PC-3 (cell line): Measurements from ENCODE around the gene CHRM4. TPM values are rescaled to one million over a fixed set of nuclear protein-coding genes. Genes with fewer than 3 reads are reported as not detected.

Experiments used
- ATAC-seq: fragments of 200-7000 bp; cut with Tn5 transposase; 2 replicates; pipeline ENCODE4 v1.9.1; 2020; ENCODE audit warnings: mild to moderate bottlenecking, moderate library complexity
- BruUV-seq: library from RNA; stranded (reverse); fragments of 400-500 nt; replicated peaks from 2 replicates; lab custom pipeline; 2021; lab: Mats Ljungman, UMichigan
- CTCF ChIA-PET: fragments of 300-600 bp; sonication (Branson Sonifier 250); formaldehyde crosslinking; loops from one replicate; lab custom pipeline; 2022; ENCODE audit warnings: antibody characterized with exemption; lab: Charles Lee
- POLR2A ChIA-PET: fragments of 300-600 bp; sonication (Branson Sonifier 250); formaldehyde crosslinking; loops from one replicate; lab custom pipeline; 2022; ENCODE audit warnings: antibody characterized with exemption; ENCODE audit not compliant: unreplicated experiment; lab: Charles Lee
- DNase-seq: peaks from one replicate; pipeline ENCODE4 v3.0.0-alpha.2; 2015
- H2AFZ ChIP-seq: fragments of 300-600 bp; sonication (generic); 2 replicates; pipeline ENCODE4 v1.6.0; 2016; ENCODE audit warnings: antibody characterized with exemption, low read length
- H3F3A ChIP-seq: fragments of 300-600 bp; sonication (generic); one replicate; pipeline ENCODE4 v1.6.0; 2017; ENCODE audit warnings: antibody characterized with exemption, low read length, control low read depth, mild to moderate bottlenecking; ENCODE audit not compliant: unreplicated experiment
- H3K27ac ChIP-seq: fragments of 300-600 bp; sonication (generic); 2 replicates; pipeline ENCODE4 v1.5.1; 2016; ENCODE audit warnings: mild to moderate bottlenecking, low read length
- H3K27me3 ChIP-seq: fragments of 300-600 bp; sonication (generic); 2 replicates; pipeline ENCODE4 v1.6.1; 2016; ENCODE audit warnings: low read length, mixed read lengths
- H3K36me3 ChIP-seq: fragments of 300-600 bp; sonication (generic); 2 replicates; pipeline ENCODE4 v1.6.1; 2016; ENCODE audit warnings: low read depth, mixed run types, low read length, mixed read lengths
- H3K4me1 ChIP-seq: fragments of 300-600 bp; sonication (generic); 2 replicates; pipeline ENCODE4 v1.5.1; 2016; ENCODE audit warnings: low read length; ENCODE audit not compliant: insufficient read depth
- H3K4me2 ChIP-seq: fragments of 300-600 bp; sonication (generic); 2 replicates; pipeline ENCODE4 v1.6.0; 2016; ENCODE audit warnings: low read length
- H3K4me3 ChIP-seq: fragments of 300-600 bp; sonication (generic); 2 replicates; pipeline ENCODE4 v1.5.1; 2016; ENCODE audit warnings: mild to moderate bottlenecking, low read length, mixed read lengths
- H3K79me2 ChIP-seq: fragments of 300-600 bp; sonication (generic); 2 replicates; pipeline ENCODE4 v1.6.1; 2017; ENCODE audit warnings: low read length, mixed read lengths
- H3K9ac ChIP-seq: fragments of 300-600 bp; sonication (generic); 2 replicates; pipeline ENCODE4 v1.6.0; 2016; ENCODE audit warnings: mild to moderate bottlenecking, low read length
- H3K9me2 ChIP-seq: fragments of 300-600 bp; sonication (generic); replicated peaks from 2 replicates; pipeline ENCODE4 v1.6.1; 2016; ENCODE audit warnings: mixed run types, low read length, mixed read lengths
- H3K9me3 ChIP-seq: fragments of 300-600 bp; sonication (generic); 2 replicates; pipeline ENCODE4 v1.6.1; 2016; ENCODE audit warnings: low read length, mixed read lengths
- H4K20me1 ChIP-seq: fragments of 300-600 bp; sonication (generic); 2 replicates; pipeline ENCODE4 v1.6.1; 2016; ENCODE audit warnings: low read length, mixed read lengths
- EZH2 ChIP-seq: fragments of 300-600 bp; sonication (generic); IDR thresholded peaks from one replicate; pipeline ENCODE4 v1.6.1; 2017; ENCODE audit warnings: antibody characterized with exemption, mild to moderate bottlenecking, low read length; ENCODE audit not compliant: unreplicated experiment
- EZH2phosphoT487 ChIP-seq: fragments of 300-600 bp; sonication (generic); IDR thresholded peaks from 2 replicates; pipeline ENCODE4 v1.6.1; 2018; ENCODE audit warnings: mild to moderate bottlenecking, antibody characterized with exemption, low read length, borderline replicate concordance
- intact Hi-C: fragments of 100-400 bp; cut with micrococcal nuclease; formaldehyde crosslinking; loops from 2 replicates; pipeline ENCODE4 v1.9.0; 2023
- total RNA-seq: library from RNA; depleted of rRNA; stranded (reverse); fragments of >200 nt; gene quantifications from 2 replicates; pipeline ENCODE4 v1.2.3, GENCODE V29; 2014
- TF ChIP-seq, protein P1 (sequence below): fragments of 300-600 bp; sonication (generic); conservative IDR thresholded peaks from 2 replicates; pipeline ENCODE4 v1.5.1; 2017; ENCODE audit warnings: antibody characterized with exemption, low read depth, mild to moderate bottlenecking, low read length

CHRM4 gene
- total RNA-seq, 1 experiment from 2014 or later = not detected

DNA sequence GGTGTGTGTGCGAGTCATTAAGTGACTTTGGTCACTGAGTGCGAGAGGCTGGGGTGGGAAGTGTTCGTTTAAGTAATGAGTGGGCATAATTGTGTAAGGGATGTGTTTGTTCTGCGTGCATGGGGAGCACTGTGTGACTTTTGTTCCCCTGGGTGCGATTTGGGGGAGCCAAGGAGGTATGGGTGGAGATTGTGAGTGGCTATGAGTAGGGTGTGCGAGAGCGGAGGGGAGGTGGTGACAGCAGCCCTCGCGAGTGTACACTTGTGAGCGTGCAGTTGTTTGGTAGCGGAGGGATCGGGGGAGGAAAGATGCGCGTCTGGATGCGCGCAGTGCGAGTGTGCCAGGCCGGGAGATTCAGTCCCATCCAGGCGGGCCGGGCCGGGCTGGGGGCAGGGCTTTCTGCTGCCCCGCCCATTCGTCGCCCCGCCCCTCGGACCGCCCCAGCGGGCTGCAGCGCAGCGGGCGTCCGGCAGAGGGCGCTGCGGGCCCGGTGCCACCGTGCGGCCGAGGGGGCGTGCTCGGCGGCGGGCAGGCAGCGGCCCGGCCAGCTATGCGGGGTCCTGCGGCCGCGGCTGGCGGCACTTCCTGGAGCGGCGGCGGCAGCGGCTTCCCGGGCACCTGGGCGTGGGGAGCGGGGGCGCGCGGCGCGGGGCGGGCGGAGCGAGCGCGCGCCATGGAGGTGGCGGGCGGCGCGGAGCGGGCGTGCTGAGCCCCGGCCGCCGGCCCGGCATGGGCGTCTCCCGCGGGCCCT lies 44.5 kb downstream of the CHRM4 start, which contains the start of gene DGKZ:
TSS of gene DGKZ (plus strand) at position 578 of the 751 bp plus-strand sequence. CDS start 197 bp downstream, outside the sequence.
- Histone ChIP-seq H3K4me1 (peaks cover 12% of the 10 kb centered on the region), H3K4me2 (peak within 1 kb of the TSS; percentile 99), H3K27ac (no peak within 1 kb of the TSS), H3K9me3 (no peaks in the 10 kb centered on the region), H3K79me2 (peaks cover 43% of the 10 kb centered on the region), H3K9ac (peak within 1 kb of the TSS; percentile 86), H3K36me3 (no peaks in the 10 kb centered on the region; the same call in 1 of the 2 replicates), H3F3A (no peaks in the 10 kb centered on the region), H3K27me3 (no peaks in the 10 kb centered on the region), H4K20me1 (no peaks in the 10 kb centered on the region), H3K4me3 (peak within 1 kb of the TSS; percentile 81), H3K9me2 (no peaks in the 10 kb centered on the region), H2AFZ (peak within 1 kb of the TSS; percentile 82)
- intact Hi-C loops = no loop called here
- POLR2A ChIA-PET = interaction anchor here (0.5 kb wide), 1 partner anchor 104 kb away, joined by 4 read pairs; no protein-coding TSS in a partner anchor
- peak; percentile 82 for ATAC-seq
- CTCF ChIA-PET = no interaction called here
- DNase-seq = peak; percentile 87
- no TSS peak for BruUV-seq
- TF ChIP-seq EZH2 = no peak
- TF ChIP-seq, protein P1, sequence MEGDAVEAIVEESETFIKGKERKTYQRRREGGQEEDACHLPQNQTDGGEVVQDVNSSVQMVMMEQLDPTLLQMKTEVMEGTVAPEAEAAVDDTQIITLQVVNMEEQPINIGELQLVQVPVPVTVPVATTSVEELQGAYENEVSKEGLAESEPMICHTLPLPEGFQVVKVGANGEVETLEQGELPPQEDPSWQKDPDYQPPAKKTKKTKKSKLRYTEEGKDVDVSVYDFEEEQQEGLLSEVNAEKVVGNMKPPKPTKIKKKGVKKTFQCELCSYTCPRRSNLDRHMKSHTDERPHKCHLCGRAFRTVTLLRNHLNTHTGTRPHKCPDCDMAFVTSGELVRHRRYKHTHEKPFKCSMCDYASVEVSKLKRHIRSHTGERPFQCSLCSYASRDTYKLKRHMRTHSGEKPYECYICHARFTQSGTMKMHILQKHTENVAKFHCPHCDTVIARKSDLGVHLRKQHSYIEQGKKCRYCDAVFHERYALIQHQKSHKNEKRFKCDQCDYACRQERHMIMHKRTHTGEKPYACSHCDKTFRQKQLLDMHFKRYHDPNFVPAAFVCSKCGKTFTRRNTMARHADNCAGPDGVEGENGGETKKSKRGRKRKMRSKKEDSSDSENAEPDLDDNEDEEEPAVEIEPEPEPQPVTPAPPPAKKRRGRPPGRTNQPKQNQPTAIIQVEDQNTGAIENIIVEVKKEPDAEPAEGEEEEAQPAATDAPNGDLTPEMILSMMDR = peak; percentile 38

DNA sequence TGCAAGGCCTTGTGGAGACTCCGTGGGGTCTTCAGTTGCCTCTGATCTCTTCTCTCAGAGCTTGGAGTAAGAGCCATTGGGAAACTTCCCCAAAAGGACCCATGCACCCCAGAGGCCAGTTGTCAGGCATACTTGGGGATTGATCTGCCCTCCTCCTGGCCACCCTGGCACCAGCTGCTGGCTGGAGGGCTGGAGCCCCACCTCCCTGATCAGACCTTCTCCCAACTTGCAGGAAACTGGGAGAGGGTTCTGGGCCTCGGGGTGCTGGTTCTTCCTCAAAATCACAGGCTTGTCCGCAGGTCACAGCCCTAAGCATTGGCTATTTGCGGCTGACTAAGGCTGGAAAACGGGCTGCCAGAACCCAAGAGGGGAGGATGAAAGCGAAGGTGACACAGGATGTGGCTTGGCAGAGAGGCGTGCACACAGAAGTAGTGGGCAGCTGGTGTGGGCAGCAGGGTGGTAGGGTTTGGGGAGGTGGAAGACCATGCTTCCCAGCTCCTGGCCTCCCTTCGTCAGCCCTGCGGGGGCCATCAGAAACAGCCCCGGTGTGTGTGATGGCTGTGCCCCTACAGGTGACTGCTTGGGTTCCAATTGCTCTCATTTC lies 45.6 kb downstream of the CHRM4 start:
- no peak overlapping the region; the same call in 1 of the 2 replicates for H2AFZ ChIP-seq
- H3K27ac ChIP-seq = no peak overlapping the region
- TF ChIP-seq, protein P1 = no peak
- TF ChIP-seq EZH2phosphoT487 = no peak
- no peak for TF ChIP-seq EZH2
- H3K9me3 ChIP-seq = no peaks in the 10 kb centered on the region
- BruUV-seq = no TSS peak
- no peaks in the 10 kb centered on the region for H3F3A ChIP-seq
- ATAC-seq = no peak
- H3K9me2 ChIP-seq = no peaks in the 10 kb centered on the region
- H3K79me2 ChIP-seq = peaks cover 32% of the 10 kb centered on the region
- H3K9ac ChIP-seq = no peak overlapping the region
- H3K4me2 ChIP-seq = no peak overlapping the region
- H3K36me3 ChIP-seq = no peaks in the 10 kb centered on the region
- no peaks in the 10 kb centered on the region for H3K27me3 ChIP-seq
- ChIA-PET POLR2A (no interaction called here), CTCF (no interaction called here)
- no peak overlapping the region for H3K4me3 ChIP-seq
- no peaks in the 10 kb centered on the region for H4K20me1 ChIP-seq
- intact Hi-C loops = no loop called here
- DNase-seq = no peak
- peaks cover 12% of the 10 kb centered on the region for H3K4me1 ChIP-seq

DNA sequence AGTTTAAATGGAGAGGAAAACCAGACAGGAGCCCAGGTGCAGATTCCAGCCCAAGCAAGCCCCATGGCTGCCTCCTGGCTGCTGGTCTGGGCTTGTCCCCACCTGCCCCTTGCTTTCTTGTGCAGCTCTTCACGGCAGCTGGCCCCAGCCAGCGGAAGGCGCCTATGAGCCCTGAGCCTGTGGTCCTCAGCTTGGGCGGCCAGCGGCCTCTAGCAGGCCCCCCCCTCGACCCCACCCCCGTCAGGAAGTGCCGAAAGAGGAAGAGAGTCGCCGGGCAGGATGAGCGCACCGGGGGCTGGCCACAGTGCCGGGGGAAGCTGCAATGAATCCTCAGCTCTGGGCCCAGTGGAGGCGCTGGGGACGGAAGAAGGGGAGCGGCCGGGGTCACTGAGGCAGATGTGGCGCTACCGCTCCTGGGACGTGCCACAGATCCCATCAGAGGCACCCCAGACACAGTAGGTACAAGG lies 46.4 kb downstream of the CHRM4 start:
- Histone ChIP-seq H3K27ac (no peak overlapping the region), H3K27me3 (no peaks in the 10 kb centered on the region), H3K9me2 (no peaks in the 10 kb centered on the region), H3F3A (no peaks in the 10 kb centered on the region), H4K20me1 (no peaks in the 10 kb centered on the region), H3K4me3 (no peak overlapping the region), H3K9me3 (no peaks in the 10 kb centered on the region), H3K4me1 (peaks cover 12% of the 10 kb centered on the region), H3K36me3 (no peaks in the 10 kb centered on the region), H2AFZ (no peak overlapping the region), H3K9ac (no peak overlapping the region), H3K79me2 (peaks cover 26% of the 10 kb centered on the region), H3K4me2 (no peak overlapping the region)
- no TSS peak for BruUV-seq
- POLR2A ChIA-PET = no interaction called here
- DNase-seq (no peak), ATAC-seq (no peak)
- TF ChIP-seq EZH2 (no peak), EZH2phosphoT487 (no peak)
- TF ChIP-seq, protein P1 = no peak
- CTCF ChIA-PET = no interaction called here
- intact Hi-C loops = no loop called here
